Fibroblast of the aortic adventitia (primary cell): ENCODE data around the gene CHMP1B. TPM values are rescaled to one million over a fixed set of nuclear protein-coding genes. Genes with fewer than 3 reads are reported as not detected.

ENCODE experiments used
- DNase-seq: peaks from one replicate; pipeline ENCODE4 v3.0.0-alpha.2; 2010; ENCODE audit warnings: low read depth
- H3K4me3 ChIP-seq: 2 replicates; pipeline ENCODE4 v1.5.1; 2011; ENCODE audit warnings: low read depth, mild to moderate bottlenecking, control low read depth, low read length, moderate library complexity
- total RNA-seq: library from RNA; depleted of rRNA; stranded (reverse); fragments of >200 nt; gene quantifications from 2 replicates; pipeline ENCODE4 v1.2.3, GENCODE V29; 2012; ENCODE audit warnings: low replicate concordance
- TF ChIP-seq, protein P1 (sequence below): IDR thresholded peaks from 2 replicates; pipeline ENCODE4 v1.5.1; 2011; ENCODE audit warnings: mild to moderate bottlenecking, low read length, control low read depth, inconsistent platforms; ENCODE audit not compliant: insufficient read depth

CHMP1B gene
- total RNA-seq, 1 donor, result 34.5 TPM

DNA sequence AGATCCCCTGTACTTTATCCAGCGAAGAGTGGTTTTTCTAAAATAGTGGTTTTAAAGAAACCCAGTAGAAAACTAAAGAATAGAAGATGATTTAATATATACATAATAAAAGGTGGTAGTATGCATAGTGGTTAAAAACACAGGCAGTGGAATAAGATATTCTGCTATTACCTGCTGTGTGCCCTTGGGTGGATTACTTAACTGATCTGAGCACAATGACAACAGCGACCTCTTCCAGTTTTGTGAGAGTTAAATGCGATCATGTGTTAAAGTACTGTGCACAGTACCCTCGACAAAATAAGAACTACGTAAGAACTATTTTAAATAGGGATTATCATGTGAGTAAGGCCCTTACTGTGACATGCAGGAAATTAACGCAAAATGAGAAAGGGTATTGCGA is 30.0 kb upstream of the CHMP1B start:
- no peak for DNase-seq
- TF ChIP-seq, protein P1, sequence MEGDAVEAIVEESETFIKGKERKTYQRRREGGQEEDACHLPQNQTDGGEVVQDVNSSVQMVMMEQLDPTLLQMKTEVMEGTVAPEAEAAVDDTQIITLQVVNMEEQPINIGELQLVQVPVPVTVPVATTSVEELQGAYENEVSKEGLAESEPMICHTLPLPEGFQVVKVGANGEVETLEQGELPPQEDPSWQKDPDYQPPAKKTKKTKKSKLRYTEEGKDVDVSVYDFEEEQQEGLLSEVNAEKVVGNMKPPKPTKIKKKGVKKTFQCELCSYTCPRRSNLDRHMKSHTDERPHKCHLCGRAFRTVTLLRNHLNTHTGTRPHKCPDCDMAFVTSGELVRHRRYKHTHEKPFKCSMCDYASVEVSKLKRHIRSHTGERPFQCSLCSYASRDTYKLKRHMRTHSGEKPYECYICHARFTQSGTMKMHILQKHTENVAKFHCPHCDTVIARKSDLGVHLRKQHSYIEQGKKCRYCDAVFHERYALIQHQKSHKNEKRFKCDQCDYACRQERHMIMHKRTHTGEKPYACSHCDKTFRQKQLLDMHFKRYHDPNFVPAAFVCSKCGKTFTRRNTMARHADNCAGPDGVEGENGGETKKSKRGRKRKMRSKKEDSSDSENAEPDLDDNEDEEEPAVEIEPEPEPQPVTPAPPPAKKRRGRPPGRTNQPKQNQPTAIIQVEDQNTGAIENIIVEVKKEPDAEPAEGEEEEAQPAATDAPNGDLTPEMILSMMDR, result no peak

DNA sequence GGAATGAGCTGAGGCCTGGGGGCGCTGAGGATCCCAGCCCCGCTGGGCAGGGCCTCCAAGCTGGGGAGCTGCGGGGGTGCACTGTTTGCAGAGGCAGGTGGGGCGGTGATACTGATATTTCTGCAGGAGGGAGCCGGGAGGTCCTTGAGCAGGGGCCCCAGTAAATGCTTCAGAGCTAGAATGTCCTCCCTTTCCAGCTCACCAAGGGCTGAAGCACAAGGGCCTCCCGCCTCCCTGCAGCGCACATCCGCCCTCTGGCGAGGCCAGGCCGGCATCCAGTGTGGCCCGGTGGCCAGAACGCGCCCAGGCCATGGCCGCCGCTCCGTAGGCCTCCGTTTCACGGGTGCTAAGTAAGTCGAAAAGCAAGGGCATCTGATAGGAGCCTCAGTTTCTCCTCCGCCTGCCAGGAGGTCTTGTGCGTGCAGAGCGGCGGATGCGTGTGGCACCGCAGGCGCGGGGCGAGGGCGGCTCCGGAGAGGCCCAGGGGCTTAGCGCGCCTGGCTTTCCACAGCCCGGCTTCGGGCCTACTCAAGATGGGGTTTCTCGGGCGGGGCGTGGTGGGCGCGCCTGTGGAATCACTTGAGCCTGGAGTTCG is 29.5 kb upstream of the CHMP1B start:
- H3K4me3 ChIP-seq, result no peak overlapping the region
- TF ChIP-seq, protein P1, result no peak
- no peak for DNase-seq

More for the DNA sequence above, 30.0 kb upstream of the CHMP1B start:
- H3K4me3 ChIP-seq, result no peak overlapping the region

DNA sequence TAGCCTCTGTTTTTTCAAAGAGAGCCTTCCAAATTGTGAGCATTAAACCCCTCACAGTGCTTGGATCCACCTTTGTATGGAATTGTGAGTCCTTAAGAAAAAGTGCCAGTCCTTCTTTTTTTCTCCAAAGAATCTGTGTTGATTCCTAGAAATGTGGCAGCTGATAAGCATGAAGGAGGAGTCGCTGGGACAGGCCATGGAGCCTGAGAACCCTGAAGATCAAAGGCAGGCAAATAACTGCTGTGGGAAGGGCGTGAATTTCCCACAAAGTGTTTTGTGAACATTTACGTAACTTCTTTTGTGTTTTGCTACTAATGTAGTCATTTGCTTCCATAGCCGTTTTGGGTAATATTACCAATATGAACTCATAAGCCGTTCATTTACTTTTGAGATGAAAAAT is 27.7 kb upstream of the CHMP1B start:
- DNase-seq, result no peak
- TF ChIP-seq, protein P1, result no peak
- H3K4me3 ChIP-seq, result no peak overlapping the region

DNA sequence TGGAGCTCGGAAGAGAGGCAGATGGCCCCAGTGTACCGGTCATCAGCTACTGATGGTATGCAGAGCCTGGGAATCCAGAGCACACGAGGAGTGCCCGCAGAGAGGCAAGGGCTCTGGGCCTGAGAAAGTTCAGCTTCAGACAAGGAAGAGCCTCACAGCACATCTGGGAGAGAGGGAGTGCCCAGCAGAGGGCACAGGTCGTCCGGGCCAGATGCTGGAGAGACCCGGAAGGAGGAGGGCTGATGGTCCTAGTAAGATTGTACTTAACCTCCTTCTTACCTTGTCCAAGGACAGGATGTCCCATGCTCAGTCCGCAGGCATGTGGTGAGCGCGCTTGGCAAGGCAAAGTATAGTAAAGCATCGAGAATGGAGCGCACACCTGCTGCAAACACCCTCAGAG is 24.4 kb upstream of the CHMP1B start:
- H3K4me3 ChIP-seq, result no peak overlapping the region
- TF ChIP-seq, protein P1, result no peak
- no peak for DNase-seq

DNA sequence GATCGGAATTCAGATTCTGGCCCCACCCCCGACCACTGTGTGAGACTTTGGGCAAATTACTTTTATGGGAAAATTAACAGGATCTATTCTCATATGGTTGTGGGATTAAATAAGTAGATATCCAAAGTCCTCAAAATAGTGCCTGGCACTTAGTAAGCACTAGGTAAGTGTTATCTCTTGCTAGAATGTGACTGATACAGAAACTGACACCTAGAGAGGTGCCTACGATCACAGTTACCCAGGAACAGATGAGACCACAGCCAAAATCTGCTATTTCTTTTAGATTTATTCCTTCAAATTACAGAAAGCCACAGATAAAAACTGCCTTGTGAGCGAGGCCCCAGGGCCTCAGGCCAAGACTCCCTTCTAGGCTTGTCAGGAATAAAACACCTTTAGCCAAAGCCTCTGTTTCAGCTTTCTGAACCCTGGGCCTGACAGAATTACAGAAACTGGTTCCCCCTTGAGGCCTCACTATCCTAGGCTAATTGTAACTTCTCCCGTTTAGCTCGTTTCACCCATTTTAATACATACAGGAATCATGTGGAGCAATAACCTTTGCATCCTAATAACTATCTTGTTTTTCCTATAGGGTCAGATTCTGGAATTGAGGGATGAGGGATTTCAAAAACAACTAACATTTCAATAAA is 22.3 kb upstream of the CHMP1B start:
- H3K4me3 ChIP-seq, result no peak overlapping the region
- TF ChIP-seq, protein P1, result no peak
- DNase-seq, result no peak

DNA sequence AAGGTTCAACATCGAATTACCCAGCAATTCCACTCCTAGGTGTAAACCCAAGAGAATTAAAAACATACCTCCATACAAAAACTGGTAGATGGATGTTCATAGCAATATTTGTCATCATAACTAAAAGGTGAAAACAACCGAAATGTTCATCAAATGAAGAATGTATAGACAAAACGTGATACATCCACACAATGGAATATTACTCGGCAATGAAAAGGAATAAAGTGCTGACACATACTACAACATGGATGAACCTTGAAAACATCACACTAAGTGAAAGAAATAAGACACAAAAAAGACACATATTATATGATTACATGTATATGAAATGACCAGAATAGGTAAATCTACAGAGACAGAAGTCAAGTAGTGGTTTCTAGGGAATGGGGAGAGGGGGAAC is 20.6 kb upstream of the CHMP1B start:
- H3K4me3 ChIP-seq, result no peak overlapping the region
- no peak for DNase-seq
- TF ChIP-seq, protein P1, result no peak
